Sigmoid colon (tissue), 4 donors: Measurements from ENCODE around the gene FAM43A.

Experiments used
- CTCF ChIP-seq, 4 experiments: fragments of 450-650 bp in 3 of 4; fragments of 200-600 bp in 1 of 4; IDR thresholded peaks; one replicate each; pipeline ENCODE4 v1.5.1; 2016 to 2019; ENCODE audit warnings: antibody characterized with exemption in 4 of 4, mild to moderate bottlenecking in 3 of 4, moderate library complexity in 2 of 4
- EP300 ChIP-seq, 4 donors: sonication (generic); formaldehyde crosslinking; IDR thresholded peaks; one replicate each; pipeline ENCODE4 v1.6.1; 2017; ENCODE audit warnings: antibody characterized with exemption in 4 of 4

- TF ChIP-seq EP300 (IDR thresholded peaks at IDR 0.05) (no peak), CTCF (IDR thresholded peaks at IDR 0.05) (no peak)
Observed at GRCh38 chr3:194654443-194654842, 31.2 kb upstream of the FAM43A start.
